Esophagus mucosa (tissue), 1 donor: ENCODE data around the gene ZBTB7B. TPM values are rescaled to one million over a fixed set of nuclear protein-coding genes. Genes with fewer than 3 reads are reported as not detected.
A peak's percentile ranks its signal among the peaks of the same experiment; 100 is the strongest.

Experiments used
- ATAC-seq: fragments of 200-7000 bp; cut with Tn5 transposase; one replicate; pipeline ENCODE4 v1.9.1; 2020
- total RNA-seq: library from RNA; stranded (reverse); gene quantifications from one replicate; pipeline ENCODE4 v1.2.4, GENCODE V29; 2023
- donor health status: DM: yes; HTN: yes; CAD: no.

Gene ZBTB7B
- total RNA-seq, 1 donor from 2014 or later = 132 TPM

DNA sequence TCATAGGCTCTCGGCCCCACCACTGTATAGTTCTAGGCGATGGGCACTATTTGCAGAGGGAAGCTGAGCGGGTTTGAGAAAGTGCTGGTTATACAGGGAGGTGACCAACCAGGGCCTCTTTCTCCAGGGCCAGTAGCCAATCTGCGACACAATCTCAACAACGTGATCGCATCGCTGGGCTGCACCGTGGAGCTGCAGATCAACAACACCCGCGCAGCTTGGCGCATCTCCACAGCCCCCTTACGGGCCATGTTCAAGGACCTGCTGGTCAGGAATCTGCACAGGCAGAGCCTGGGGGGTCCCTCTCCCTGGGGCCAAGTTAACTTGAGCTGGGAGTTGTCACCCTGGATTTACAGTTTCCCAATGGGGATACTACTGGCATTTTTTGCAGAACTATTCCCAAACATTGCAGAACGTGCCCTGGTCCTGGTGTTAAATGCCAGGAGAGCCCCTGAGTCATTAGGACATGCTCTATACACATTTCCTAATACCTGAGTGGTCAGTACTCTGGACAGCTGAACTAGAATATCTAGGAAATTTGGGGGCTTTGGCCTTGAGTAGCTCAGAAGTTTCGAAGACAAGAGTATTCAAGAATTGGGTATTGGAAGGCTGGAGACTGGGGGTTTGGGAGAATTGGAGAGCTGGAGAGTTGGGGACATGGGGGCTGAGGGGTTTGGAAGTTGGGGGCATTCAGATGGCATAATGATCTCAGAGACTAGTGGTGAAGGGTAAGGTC lies 37.9 kb downstream of the ZBTB7B start:
- no peak for ATAC-seq

DNA sequence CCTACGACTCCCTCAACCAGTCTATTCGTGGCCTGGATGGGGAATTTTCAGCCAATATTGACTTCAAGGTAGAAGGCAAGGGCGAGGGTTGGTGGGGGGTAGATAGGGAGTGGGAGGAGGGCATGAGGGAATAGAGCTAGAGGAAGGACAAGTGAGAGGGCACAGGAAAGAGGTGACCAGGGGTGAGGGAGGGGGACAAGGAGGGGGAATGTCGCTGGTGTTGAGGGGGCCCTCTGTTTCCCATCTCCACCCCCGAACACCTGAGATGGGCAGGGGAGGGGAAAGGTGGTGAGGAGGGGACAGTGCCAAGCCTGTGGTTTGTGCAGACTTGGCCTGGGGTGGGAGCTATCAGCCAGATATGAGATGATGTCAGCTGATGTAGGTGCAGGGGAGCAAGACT lies 40.2 kb downstream of the ZBTB7B start:
- no peak for ATAC-seq

DNA sequence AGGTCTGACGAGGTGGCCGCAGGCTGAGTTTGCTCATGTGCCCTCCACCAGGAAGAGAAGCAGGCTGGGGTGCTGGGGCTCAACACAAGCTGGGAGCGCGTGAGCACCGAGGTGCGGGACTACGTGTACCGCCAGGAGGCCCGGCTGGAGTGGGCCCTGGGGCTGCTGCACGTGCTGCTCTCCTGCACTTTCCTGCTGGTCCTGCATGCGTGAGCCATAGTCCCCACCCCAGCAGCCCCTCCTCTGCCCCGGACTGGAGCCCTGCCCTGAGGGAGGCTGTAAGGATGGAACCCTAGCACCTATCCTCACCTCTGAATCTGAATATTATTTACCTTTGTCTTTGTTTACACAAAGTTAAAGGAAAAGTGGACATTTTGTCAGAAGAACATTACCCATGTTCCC lies 40.7 kb downstream of the ZBTB7B start:
- ATAC-seq = no peak

DNA sequence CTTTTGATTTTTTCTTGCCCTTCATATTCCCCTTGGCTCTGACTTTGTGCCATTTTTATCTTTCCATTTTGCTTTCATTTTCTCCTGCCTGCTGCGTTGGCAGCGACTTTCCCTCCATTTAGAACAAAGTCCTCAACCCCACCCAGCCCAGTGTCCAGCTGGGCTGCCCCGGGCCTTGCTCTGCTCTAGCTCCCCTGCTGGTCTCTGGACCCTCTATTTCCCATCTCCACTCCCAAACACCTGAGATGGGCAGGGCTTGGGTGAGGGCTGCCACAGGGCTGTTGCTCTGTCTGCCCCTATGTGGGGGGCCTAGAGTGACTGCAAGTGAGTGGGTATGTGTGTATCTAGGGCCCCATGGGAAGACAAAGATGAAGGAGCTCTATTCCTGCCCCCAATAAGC lies 41.2 kb downstream of the ZBTB7B start:
- ATAC-seq = no peak

DNA sequence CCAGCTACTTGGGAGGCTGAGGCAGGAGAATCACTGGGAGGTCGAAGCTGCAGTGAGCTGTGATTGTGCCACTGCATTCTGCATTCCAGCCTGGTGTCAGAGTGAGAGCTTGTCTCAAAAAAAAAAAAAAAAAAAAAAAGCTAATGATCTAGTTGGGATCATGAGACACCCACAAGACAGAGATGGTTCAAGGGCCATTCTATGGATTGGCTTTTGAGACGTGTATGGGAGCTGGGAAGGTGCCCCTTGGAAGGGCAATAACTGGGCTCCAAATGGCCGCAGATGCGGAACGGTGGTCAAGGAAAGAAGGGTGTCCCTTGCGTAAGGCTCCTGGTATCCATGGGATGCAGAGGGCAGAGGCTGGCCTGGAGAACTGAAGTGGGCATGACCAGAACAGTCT lies 41.8 kb downstream of the ZBTB7B start:
- ATAC-seq = no peak

DNA sequence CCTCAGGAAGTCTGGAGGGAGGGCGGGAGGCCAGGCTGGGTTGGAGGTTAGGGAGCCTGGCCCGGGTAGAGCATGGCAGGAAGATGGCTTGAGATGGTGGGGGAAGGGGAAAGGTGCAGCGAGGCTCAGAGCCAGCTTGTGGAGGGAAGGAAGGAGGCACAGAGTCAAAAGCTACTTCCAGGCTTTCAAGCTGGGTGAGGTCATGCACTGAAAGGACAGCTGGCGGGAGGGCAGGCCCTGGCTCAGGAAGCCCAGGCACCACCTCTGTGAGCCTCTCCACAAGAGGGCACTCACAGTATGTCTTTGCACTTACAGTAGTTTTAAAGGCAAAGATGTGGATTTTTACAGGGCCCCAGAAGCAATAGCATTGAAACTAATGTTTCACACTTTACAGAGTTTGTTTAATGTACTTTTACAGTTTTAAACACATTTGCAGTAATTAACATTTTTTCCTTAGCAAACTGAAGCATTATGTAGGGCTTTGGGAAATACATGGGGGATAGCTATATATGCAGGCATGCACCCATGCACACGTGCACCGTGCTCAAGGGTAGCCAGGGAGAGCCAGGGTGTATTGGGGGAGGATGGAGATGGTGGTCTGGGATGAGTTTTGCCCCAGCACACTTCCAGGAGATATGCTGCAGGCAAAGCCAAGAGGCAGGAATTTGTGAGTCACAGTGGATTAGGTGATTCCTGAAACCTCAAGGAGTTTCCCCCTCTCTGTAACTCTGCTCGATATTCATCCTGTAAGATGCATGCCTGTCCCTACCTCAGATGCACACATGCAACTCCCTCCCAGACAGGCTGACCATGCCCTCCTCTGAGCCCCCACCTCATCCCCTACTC lies 42.4 kb downstream of the ZBTB7B start:
- ATAC-seq = peak; percentile 87

DNA sequence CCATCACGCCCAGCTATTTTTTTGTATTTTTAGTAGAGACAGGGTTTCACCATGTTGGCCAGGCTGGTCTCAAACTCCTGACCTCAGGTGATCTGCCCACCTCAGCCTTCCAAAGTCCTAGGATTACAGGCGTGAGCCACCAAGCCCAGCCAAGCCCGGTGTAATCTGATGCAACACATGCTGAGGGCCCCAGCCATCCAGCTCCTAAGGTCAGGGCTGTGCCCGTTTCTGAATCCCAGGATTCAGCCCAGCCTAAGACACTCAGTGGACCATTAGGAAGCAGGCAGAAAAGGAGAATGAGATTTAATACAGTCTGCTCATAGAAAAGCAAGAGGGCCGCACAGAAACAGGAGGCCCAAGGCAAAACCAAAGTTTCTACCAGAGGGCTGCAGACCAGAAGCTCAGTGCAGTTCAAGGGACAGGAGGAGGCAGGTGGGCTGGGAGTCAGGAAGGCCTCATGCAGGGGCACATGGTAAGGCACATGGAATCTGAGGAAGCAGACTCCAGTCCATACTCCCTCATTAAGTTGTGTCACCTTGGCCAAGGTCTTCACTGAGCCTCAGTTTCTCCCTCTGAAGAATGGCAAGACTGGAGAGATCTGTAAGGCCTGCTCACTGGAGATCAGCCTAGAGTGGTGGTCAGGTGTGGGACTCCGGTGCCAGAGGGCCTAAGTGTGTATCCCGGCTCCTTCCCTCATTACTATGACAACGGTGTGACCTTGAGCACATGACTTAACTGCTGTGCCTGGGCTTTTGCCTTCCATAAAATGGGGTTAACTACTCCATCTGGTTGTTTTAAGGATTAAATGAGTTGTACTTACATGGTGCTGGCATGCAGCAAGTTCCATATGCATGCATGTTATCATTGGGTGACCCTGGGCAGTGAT lies 46.1 kb downstream of the ZBTB7B start:
- no peak for ATAC-seq

DNA sequence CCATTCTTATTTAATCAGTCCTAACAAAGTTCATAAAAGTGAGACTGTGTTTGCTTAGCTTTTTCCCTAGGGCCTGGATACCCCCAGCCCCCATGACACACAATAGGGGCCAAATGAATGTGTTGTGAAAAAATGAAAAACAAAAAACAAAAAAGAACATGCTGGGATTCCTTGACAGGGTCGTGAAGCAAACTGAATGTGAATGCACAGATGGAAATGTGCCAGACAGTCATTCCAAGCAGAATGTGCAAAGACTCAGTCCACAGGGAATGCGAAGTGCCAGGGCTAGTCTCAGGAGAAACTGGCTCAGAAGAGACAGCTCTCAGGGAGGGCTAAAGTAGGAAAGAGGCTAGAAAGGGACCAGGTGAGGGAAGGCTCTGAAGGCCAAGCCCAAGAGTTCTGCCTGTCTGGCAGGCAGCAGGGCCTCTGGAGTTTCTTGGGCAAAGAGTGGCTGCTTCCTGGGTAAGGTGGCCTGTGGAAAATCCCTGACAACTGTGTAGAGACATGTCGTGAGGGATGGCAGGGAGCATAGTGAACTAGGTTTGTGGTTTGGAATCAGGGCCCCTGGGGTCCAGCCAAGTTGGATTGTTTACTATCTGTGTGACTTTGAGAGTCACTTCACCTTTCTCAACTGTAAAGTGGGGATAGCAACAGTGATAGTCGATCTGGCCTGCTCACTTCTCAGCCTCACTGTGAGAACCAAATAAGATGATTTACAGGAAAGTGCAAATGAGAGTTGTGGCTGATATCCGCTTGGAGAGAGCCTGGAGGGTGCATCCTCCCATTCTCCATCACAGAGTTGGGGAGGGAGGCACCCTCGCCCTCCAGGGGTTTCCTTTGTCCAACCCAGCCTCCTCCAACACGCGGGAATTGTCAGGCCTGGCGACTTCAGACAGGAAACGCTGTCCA lies 47.3 kb downstream of the ZBTB7B start:
- ATAC-seq = no peak

DNA sequence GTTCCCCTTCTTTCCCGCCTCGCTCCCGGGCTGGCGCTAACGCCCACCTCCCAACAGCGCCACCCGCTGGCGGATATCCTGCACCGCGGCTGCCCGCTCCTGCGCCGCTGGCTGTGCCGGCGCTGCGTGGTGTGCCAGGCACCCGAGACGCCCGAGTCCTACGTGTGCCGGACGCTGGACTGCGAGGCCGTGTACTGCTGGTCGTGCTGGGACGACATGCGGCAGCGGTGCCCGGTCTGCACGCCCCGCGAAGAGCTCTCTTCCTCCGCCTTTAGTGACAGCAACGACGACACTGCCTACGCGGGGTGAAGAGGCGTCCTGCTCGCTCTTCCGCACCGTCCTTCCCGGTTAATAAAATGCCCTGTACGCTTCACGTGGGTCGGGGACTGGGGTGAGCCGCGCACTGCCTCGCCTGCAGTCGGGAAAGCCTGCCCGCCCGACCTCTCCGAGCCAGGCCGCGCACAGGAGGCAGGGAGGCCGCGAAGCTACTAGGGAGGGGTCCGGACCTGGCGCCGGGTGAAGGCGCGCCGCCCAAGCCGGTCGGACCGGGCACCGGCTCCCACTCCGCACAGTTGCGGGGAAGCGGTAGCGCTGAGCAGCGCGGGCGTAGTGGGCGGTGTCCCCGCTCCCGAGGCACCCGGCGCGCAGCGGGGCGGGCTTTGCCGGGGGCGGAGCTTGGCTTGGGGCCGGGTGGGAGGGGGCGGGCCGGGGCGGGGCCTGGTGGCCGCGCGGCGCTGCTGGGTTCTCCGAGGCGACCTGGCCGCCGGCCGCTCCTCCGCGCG lies 48.1 kb downstream of the ZBTB7B start, which contains the start of gene ADAM15:
Gene ADAM15, plus strand, starts transcription at position 757 of the 782 bp plus-strand sequence. CDS start 71 bp downstream, outside the sequence.
- peak; percentile 86 for ATAC-seq

DNA sequence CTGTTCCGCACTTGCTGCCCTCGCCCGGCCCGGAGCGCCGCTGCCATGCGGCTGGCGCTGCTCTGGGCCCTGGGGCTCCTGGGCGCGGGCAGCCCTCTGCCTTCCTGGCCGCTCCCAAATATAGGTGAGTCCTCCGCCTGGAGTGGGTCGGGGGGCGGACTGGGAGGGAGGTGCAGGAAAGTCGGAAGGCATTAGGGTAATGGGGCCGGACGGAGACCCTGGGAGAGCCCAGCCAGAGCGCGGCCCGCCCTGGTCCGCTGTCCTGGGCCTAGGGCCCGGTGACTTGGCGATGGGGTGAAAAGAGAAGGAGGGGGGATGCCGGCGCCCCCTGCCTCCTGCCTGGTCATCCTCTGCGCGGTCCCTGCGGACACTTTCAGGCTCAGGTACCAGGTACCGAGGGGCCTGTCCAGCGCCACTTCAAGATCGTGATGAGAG lies 48.8 kb downstream of the ZBTB7B start:
- no peak for ATAC-seq

DNA sequence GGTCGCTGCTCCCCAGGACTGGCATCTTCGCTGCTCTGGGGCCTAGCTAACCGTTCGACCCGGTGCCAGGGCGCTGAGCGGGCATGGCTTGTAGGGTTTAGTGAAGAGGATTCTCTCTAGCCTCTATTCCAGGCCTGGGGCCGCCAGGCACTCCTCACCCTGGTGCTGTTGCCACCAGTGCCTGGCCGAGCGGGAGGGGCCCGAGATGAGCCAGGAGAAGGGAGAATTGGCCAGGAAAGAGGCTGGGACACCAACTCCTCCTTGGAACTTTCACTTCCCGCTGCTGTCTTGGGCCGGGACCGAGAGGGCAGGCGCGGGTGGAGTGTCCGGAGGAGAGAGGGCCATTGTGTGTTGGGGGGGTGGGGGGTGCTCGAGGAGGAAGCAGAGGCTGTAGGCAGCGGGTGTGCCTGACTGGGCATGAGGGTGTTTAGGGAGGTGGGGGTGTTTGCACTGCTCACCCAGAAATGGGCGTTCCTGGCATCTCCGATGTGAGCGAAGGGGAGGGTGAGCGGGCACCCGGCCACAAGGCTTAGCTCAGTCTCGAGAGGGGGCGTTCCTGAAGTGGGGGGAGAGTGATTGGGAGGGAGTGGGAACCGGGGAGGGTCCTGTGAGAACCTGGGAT lies 49.3 kb downstream of the ZBTB7B start:
- ATAC-seq = peak; percentile 21

DNA sequence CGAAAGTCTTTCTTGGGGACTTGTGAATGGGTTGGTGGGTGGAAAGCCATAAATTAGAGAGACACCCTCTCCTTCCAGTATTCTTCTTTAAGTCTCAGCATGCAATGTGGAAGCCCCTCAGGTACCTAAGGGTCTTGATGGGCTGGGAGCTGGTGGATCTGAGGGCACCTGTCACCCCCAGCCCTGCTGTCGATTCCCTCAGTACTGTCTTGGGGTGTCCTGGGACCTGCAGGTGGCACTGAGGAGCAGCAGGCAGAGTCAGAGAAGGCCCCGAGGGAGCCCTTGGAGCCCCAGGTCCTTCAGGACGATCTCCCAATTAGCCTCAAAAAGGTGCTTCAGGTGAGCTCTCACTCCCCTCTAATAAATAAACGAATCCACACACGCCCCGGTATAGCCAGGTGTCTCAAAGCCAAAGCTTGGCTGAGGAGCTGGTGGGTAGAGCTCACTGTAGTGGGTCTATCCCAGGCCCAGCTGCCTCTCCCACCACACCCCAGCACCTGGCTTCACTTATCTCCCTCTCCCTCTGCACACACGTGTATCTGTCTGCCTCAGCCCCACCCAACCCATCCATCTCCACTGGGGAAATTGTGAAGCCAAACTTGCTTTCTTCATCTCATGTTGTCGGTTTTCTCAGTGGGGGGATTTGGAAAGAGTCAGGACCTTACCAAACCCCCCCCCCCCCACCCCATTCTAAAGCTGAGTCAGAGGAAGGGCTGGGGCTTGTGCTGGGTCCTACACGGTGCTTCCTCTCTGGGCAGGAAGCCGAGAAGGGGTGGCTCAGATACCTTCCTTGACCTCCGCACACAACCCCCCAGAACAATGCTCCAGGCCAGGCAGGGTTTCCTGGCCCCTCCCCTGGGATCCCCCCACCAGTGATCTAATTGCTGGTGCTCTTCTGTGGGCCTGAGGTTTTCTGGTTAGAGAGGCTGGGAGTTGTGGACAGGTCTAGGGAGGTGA lies 50.1 kb downstream of the ZBTB7B start:
- ATAC-seq = no peak

DNA sequence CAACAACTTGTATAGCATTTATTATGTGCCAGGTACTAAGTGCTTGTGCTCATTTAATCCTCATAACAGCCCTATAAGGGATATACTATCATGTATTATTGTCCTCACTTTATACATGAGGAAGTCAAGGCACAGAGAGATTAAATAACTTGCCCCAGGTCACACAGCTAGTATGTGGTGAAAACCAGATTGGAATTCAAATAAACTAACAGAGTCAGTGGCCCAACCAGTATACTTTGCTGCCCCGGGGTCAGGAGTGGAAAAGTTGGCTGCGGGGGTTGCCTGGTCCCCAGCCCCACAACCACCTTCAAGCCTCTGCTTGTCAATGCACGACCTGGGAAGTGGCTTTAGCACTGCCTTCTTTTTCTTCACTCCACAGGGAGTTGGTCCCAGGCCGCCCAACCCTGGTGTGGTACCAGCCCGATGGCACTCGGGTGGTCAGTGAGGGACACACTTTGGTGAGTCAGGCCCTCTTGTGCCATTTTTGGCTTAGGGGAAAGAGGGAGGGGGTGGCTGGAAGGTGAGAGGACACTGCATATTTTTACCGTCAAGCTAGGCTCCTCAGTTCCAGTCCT lies 51.0 kb downstream of the ZBTB7B start:
- ATAC-seq = no peak

DNA sequence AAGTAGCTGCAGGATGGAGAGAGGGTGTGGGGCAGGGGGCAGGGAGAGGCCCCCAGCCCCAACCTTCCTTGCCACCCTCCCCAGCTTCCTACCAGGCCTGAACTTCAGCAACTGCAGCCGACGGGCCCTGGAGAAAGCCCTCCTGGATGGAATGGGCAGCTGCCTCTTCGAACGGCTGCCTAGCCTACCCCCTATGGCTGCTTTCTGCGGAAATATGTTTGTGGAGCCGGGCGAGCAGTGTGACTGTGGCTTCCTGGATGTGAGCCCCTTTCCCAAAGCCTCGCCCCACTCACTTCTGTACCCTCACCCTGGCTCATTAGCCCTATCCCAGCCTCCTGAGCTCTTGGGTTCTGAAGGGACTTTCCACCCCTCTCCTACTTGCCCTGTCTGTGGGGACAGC lies 54.5 kb downstream of the ZBTB7B start:
- no peak for ATAC-seq

DNA sequence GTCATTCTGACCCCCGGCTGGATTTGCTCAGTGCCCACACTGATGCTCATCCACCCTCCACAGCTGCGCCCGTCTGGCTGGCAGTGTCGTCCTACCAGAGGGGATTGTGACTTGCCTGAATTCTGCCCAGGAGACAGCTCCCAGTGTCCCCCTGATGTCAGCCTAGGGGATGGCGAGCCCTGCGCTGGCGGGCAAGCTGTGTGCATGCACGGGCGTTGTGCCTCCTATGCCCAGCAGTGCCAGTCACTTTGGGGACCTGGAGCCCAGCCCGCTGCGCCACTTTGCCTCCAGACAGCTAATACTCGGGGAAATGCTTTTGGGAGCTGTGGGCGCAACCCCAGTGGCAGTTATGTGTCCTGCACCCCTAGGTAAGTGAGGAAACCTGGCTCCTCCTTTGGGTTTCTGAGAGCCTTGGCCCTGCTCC lies 55.2 kb downstream of the ZBTB7B start:
- no peak for ATAC-seq

DNA sequence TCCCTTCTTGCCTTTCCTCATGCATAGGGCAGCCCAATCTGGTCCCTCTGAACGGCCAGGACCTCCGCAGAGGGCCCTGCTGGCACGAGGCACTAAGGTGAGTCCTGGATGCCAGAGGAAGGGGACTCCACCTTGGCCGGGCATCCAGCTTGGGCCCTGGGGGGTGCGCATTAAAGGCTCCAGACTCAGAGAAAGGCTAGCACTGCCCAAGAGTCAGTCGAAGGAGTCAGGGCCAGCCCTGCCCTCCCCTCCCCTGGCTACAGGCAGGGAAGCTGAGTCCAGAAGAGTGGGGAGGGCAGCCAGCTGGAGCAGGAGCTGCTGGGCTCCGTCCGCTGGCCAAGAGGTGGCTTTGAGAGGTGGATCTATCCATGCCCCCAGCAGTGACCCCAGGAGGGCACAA lies 58.1 kb downstream of the ZBTB7B start:
- ATAC-seq = no peak

DNA sequence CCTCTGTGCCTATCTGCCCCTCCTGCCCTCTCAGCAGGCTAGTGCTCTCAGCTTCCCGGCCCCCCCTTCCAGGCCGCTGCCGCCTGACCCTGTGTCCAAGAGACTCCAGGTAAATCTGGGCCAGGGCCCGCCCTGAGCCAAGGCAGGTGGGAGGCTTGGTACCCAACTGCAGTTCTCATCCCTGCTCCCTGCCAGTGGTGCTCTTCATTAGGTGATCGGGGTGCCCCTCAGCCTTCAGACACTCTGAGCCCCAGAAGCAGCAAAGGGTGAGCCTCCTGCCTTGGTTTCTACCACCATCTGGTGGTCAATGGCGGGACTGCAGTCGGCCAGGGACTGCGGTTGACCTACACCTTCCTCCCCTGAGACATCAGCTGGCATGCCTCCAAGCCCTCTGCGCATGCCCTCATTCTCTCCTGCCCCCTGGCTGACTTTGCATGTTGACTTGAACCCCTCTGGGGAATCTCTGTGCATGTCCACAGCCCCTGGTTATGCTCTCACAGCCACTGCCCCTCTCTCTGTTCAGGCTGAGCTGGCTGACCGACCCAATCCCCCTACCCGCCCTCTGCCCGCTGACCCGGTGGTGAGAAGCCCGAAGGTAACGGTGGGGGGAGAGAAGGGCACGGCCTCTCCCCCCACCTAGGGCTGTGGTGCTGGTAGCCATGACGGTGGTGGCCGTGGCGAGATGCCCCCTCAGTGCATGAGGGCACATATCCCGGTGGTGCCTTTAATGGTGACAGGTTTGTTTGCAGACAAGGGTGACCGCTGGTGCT lies 59.0 kb downstream of the ZBTB7B start:
- peak; percentile 66 for ATAC-seq

DNA sequence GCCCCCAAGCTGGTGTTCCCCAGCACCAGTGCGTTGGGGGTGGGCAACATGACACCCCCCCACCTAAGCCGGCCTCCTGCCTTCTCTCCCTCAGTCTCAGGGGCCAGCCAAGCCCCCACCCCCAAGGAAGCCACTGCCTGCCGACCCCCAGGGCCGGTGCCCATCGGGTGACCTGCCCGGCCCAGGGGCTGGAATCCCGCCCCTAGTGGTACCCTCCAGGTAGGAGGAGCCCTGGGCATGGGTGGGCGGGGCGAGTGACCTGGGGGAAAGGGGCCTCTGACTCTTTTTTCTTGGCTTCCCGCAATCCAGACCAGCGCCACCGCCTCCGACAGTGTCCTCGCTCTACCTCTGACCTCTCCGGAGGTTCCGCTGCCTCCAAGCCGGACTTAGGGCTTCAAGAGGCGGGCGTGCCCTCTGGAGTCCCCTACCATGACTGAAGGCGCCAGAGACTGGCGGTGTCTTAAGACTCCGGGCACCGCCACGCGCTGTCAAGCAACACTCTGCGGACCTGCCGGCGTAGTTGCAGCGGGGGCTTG lies 59.6 kb downstream of the ZBTB7B start:
- ATAC-seq = peak; percentile 1
